GM21423 (cell line): ENCODE data around the gene JMJD8.
"Not testable (repeated sequence)": the region's sequence is repeated elsewhere in the genome, so short reads cannot be mapped to it uniquely, and the experiment has no call there.

Source experiments
- ATAC-seq: cut with Tn5 transposase; IDR thresholded peaks from one replicate; pipeline ENCODE4 v1.9.1; 2021; ENCODE audit warnings: mild to moderate bottlenecking, moderate library complexity; ENCODE audit not compliant: unreplicated experiment

The JMJD8 gene

GRCh38 chr16:722835-723633 is 38.9 kb upstream of the JMJD8 start:
- no peak for ATAC-seq

DNA sequence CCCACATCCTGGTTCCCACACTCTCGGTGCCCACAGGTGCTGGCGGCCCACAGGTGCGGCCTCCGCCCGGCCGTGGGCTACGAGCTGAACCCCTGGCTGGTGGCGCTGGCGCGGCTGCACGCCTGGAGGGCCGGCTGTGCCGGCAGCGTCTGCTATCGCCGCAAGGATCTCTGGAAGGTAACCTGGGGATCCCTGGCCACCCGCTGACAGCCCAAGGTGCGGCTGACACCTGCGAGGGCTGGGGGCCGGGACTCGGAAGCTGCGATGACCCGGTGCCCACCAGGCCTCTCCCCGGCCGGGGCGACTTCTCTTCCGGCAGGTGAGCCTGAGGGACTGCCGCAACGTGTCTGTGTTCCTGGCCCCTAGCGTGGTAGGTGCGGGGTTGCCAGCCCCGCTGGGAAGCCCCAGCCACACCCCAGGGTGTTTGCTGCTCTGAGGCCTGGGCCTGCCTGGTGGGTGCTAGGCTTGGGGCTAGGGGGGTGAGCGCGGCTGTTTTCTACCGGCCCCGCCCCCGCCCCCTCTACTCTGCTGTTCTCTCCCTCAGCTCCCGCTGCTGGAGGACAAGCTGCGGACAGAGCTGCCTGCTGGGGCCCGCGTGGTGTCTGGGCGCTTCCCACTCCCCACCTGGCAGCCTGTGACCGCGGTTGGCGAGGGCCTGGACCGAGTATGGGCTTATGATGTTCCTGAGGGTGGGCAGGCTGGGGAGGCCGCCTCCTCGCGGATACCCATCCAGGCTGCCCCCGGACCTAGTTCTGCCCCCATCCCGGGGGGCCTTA is 37.8 kb upstream of the JMJD8 start:
- no peak for ATAC-seq

DNA sequence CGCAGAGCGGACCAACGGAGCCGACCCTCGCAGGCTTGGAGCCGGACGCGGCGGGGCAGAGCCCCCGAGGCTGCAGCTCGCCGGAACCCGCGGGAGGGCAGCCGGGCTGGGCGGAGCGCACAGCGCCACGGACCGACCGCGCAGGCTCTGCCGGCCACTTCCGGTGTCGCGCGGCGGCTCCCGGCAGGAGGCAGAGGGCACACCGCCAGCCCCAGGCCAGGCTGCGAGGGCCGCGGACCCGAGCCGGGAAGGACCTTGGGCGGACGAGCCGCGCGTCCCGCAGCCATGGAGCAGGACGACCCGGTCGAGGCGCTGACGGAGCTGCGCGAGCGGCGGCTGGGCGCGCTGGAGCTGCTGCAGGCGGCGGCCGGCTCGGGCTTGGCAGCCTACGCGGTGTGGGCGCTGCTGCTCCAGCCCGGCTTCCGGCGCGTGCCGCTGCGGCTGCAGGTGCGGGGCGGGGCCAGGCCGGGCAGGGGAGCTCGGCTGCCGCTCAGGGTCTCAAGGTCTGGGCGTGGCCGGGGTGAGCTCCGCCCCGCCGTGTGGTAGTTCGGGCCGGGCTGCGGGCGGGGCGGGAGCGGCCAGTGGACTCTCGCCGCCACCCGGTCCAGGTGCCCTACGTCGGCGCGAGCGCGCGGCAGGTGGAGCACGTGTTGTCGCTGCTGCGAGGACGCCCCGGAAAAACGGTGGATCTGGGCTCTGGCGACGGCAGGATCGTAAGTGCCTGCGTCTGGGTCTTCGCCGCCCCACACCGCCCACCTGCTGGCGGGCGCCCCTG is 37.0 kb upstream of the JMJD8 start, which contains the start of gene ANTKMT:
Gene ANTKMT, plus strand, starts transcription at position 157 of the 775 bp plus-strand sequence. Its CDS starts 129 bp downstream, at position 286.
- peak; percentile 67 for ATAC-seq

GRCh38 chr16:720447-720989 is 36.4 kb upstream of the JMJD8 start:
- peak; percentile 10 for ATAC-seq

DNA sequence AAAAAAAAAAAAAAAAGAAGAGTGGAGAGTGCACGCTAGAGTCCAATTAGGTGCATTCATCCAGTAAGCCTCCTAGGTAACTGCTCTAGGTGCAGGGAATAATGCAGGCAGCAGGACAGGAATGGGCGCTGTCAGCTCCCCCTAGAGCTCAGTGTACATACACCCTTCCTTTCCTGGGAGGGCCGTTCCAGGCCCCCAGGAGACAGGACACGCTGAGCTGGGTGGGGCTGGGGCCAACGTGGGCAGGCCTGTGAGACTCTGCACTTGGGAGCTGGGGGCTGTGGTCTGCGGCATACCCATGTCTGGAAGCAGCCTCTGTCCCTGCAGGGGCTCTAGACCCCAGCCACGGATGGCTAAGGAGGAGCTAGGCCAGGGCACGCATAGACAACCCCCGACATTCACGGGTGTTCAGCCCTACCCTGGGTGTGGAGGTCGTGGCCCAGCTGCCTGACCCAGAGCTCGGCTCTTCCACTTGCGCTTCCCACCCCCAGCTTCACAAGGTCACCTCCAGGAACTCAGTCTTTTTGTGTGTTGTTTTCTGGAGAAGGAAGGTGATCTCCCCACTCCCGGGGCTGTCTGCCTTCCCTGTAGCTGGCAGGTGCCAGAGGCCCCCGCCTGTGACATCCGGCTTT is 35.8 kb upstream of the JMJD8 start:
- no peak for ATAC-seq

DNA sequence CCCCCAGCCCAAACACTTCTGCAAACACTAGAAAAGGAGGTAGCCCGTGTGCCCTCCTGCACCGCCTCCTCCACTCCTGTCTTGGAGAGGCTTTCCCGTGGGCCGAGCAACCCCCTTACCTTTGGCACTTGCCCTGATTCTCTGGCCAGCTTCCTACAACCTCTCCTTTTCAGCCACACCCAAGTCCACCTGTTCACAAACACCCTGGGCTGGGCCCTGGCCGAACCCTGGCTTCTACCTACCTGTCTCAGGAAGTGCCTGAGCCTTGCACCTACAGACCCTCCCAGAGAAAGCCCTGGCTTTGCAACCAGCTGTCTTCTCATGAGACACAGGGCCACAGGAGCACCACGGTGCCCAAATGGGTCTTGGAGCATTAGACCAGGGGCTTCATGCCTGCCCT is 34.8 kb upstream of the JMJD8 start:
- ATAC-seq: no peak

DNA sequence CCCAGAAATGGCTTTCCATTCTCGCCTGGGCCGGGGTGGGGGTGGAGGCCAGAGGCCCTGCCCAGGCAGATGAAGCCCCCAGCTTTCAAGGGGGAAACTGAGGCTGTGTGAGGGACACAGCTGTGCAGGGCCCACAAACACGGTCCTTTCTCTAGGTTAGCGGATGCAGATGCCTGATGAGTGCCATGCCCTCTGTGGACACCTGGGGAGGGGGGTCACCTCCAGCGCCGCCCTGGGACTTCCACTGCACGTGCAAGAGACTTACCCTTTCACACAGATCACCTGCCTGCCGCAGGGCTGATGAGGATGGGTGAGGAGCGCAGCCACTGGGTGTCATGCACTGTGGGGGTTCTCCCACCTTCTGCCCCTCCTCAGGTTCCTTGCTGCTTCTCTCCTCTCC is 34.3 kb upstream of the JMJD8 start:
- no peak for ATAC-seq

- ATAC-seq: no peak
Observed at GRCh38 chr16:717450-718245, 33.5 kb upstream of the JMJD8 start.

DNA sequence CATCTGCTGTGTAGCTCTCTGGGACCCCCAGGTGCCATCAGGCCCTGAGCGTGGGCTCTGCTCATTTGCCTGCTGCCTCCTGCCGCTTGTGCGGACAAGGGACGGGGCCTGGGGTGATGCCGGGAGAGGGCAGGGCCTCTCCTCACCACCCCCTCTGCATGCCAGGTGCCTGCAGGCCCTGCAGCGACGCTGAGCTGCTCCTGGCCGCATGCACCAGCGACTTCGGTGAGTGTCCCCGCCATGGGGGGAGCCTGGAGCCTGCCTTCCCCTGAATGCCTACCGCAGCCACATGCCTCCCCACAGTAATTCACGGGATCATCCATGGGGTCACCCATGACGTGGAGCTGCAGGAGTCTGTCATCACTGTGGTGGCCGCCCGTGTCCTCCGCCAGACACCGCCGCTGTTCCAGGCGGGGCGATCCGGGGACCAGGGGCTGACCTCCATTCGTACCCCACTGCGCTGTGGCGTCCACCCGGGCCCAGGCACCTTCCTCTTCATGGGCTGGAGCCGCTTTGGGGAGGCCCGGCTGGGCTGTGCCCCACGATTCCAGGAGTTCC is 32.7 kb upstream of the JMJD8 start:
- ATAC-seq: no peak

DNA sequence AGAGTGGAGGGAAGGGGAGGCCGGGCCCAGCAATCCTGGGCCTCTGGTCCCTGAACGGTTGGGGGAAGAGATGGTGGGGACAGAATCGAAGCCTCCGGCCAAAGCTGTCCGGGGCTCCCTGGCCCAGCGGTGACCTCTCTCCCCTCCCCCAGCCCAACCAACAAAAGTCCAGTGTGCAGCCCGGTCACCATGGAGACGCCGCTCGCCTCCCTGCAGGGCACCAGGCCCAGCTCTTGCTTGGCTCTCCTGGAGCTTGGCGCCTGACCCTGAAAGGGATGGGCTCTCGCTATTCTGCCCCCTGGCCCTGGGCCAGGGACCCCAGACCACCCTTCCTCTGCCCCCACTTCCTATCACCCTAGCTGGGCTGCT is 32.0 kb upstream of the JMJD8 start:
- ATAC-seq: no peak

DNA sequence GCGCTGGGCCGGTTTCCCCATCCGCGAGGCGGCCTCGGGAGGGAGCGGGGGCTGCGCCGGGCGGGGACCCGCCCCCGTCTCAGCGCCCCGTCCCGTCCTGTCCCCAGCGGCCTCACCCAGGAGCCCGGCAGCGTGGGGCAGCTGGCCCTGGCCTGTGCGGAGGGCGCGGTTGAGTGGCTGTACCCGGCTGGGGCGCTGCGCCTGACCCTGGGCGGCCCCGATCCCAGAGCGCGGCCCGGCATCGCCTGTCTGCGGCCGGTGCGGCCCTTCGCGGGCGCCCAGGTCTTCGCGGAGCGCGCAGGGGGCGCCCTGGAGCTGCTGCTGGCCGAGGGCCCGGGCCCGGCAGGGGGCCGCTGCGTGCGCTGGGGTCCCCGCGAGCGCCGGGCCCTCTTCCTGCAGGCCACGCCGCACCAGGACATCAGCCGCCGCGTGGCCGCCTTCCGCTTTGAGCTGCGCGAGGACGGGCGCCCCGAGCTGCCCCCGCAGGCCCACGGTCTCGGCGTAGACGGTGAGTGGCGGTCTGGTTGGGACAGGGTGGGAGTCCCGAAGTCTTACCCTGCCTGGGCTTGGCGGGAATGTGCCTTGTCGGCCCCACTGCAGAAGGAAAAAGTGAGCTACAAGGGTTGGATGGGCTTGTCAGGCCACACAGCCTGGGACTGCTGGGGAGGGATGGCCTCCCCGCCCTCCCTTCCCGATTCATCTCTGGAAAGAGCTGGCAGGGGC is 31.5 kb upstream of the JMJD8 start:
- no peak for ATAC-seq

DNA sequence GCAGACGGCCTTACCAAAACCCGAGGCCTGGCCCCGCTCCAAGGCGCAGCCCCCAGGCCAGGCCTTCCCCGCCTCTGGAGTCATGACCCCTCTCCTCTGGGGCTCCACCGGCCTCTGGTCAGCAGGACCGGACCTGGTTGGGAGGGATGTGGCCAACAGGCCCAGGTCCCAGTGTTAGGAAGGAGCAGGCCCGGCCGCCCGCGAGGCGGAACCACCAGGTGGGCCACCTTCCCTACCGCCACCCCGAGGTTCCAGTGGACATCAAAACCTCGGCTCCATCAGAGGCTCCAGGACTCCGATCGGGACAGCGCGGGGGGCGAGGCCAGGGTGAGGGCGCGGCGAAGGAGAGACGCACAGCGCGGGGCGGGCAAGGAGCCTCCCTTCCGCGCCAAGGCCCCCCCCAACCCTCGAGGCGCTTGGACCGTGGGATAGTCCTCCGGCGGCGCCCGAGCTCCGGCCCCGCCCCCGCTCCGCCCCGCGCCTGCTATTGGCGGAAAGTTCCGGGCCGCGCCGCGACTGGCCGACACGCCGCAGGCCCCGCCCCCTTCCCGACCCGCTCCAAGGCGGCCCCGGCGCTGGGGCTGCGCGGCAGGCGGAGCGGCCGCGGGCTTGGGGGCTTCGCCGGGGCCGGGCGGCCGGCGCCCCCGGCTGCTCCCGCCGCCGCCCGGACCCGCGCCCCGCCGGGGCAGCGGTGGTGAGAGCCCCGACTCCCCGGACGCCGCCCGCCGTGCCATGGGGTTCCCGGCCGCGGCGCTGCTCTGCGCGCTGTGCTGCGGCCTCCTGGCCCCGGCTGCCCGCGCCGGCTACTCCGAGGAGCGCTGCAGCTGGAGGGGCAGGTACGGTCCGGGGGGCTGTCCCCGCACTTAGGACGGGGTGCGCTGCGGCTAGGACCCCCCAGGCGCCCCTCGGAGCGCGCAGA is 30.7 kb upstream of the JMJD8 start, which contains the start of gene METRN:
Gene METRN, plus strand, starts transcription at position 561 of the 919 bp plus-strand sequence. Its CDS starts 172 bp downstream, at position 733.
- peak; percentile 70 for ATAC-seq

DNA sequence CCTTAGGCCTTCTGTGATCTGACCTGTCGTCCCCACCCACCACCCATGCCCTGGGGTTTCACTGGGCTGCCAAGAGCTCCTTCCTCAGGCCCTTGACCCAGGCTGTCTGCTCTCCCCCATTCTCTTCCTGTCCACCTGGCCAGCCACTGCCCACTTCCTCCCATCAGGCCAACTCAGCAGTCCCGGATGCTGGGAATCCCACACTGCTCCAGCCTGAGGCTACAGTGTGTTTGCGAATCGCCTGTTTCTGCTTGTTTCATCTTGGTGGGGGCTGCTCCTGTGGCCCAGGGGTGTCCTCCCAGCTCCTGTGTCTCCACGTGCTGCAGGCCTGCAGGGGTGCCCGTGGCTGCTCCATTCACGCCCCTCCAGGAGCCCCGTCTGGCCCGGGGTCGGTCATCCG is 29.9 kb upstream of the JMJD8 start:
- no peak for ATAC-seq

- ATAC-seq: not testable (repeated sequence)
Observed at GRCh38 chr16:712740-713250, 28.7 kb upstream of the JMJD8 start.

DNA sequence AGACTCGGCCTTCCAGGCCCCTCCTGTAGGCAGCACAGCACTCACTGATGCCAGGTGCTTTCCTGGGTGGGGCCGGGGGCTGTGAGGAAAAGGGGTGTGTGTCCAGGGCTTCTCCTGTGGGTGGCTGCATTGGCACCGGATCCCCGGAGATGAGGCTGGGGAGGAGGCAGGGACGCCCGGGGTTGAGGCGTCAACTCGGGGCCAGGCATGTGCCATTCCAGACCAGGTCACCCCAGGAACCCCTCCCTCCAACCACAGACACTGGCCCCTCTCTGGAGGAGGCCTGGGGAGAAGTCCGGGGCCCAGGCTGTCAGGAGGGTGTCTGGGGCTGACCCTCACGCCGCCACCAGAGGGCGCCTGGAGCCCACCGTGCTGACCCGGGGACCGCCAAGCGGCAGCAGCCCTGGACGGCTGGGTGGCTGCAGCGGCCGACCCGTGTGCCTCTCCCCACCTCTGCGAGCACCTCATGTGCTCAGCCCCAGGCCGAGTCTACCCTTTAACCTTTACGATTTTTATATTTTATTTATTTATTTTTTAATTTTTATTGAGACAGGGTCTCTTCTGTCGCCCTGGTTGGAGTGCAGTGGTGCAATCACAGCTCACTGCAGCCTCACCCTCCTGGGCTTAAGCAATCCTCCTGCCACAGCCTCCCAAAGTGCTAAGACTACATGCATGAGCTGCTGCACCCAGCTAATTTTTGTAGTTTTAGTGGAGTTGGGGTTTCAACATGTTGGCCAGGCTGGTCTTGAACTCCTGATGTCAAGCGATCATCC is 27.6 kb upstream of the JMJD8 start:
- no peak for ATAC-seq

- no peak for ATAC-seq
Observed at GRCh38 chr16:711084-711483, 26.9 kb upstream of the JMJD8 start.
